ENCODE data around the gene SIGLEC12.

Gene SIGLEC12

DNA sequence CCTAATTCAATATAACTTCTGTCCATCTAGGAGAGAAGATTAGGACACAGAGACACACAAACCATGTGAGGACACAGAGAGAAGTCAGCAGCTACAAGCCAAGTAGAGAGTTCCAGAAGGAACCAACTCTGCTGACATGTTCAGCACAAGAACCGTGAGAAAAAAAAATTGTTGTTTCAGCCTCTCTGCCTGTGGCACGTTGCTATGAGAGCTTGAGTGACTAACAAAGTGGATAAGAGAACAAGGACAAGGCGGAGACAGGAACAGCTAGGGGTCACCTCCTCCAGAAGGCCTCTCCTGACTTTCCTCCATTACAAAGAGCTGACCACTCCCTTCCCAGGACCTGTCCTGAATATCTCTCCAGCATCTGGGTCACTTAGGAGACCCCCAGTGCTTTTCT, 5.6 kb upstream of the SIGLEC12 start:
- H3K79me2 ChIP-seq (ENCODE audit: low read length) = no peaks in the 10 kb centered on the region
- H3K27ac ChIP-seq (ENCODE audit: low read length) = no peak overlapping the region
- no peaks in the 10 kb centered on the region for H3K36me3 ChIP-seq (replicated peaks; ENCODE audit: insufficient read depth, low read length)
- H3K9me2 ChIP-seq (replicated peaks; ENCODE audit: insufficient read depth, low read length) = no peaks in the 10 kb centered on the region
- no peaks in the 10 kb centered on the region for H3F3A ChIP-seq (ENCODE audit: insufficient read depth, low read length)
- H3K9ac ChIP-seq (ENCODE audit: low read length) = no peak overlapping the region
- no peaks in the 10 kb centered on the region for H3K4me1 ChIP-seq (ENCODE audit: low read length)
- no peaks in the 10 kb centered on the region for H3K9me3 ChIP-seq (replicated peaks; ENCODE audit: insufficient read depth, low read length)
- no peaks in the 10 kb centered on the region; the same call in 1 of the 2 replicates for H4K20me1 ChIP-seq (ENCODE audit: insufficient read depth, low read length)
- DNase-seq = no peak
- H3K27me3 ChIP-seq (replicated peaks; ENCODE audit: insufficient read depth, low read length) = no peaks in the 10 kb centered on the region
- TF ChIP-seq EZH2phosphoT487 (IDR thresholded peaks at IDR 0.05; ENCODE audit: low read length) (no peak), CTCF (IDR thresholded peaks at IDR 0.05; ENCODE audit: low read length) (no peak), EZH2 (optimal IDR thresholded peaks at IDR 0.05; ENCODE audit: low read depth, low read length) (no peak)
- no peak overlapping the region for H3K4me2 ChIP-seq (ENCODE audit: low read depth, low read length)
- H3K4me3 ChIP-seq (ENCODE audit: low read length) = no peak overlapping the region
- no peak overlapping the region for H2AFZ ChIP-seq (ENCODE audit: low read length)

GRCh38 chr19:51505904-51506303, 4.3 kb upstream of the SIGLEC12 start:
- TF ChIP-seq CTCF (IDR thresholded peaks at IDR 0.05; ENCODE audit: low read length) (no peak), EZH2 (optimal IDR thresholded peaks at IDR 0.05; ENCODE audit: low read depth, low read length) (no peak), EZH2phosphoT487 (IDR thresholded peaks at IDR 0.05; ENCODE audit: low read length) (no peak)
- no peaks in the 10 kb centered on the region for H3F3A ChIP-seq (ENCODE audit: insufficient read depth, low read length)
- no peaks in the 10 kb centered on the region for H3K4me1 ChIP-seq (ENCODE audit: low read length)
- H2AFZ ChIP-seq (ENCODE audit: low read length) = no peak overlapping the region
- no peaks in the 10 kb centered on the region for H3K9me3 ChIP-seq (replicated peaks; ENCODE audit: insufficient read depth, low read length)
- H3K79me2 ChIP-seq (ENCODE audit: low read length) = no peaks in the 10 kb centered on the region
- no peak for DNase-seq
- no peaks in the 10 kb centered on the region; the same call in 1 of the 2 replicates for H4K20me1 ChIP-seq (ENCODE audit: insufficient read depth, low read length)
- H3K27ac ChIP-seq (ENCODE audit: low read length) = no peak overlapping the region
- no peak overlapping the region for H3K4me2 ChIP-seq (ENCODE audit: low read depth, low read length)
- H3K9ac ChIP-seq (ENCODE audit: low read length) = no peak overlapping the region
- H3K36me3 ChIP-seq (replicated peaks; ENCODE audit: insufficient read depth, low read length) = no peaks in the 10 kb centered on the region
- no peak overlapping the region for H3K4me3 ChIP-seq (ENCODE audit: low read length)
- H3K27me3 ChIP-seq (replicated peaks; ENCODE audit: insufficient read depth, low read length) = no peaks in the 10 kb centered on the region
- no peaks in the 10 kb centered on the region for H3K9me2 ChIP-seq (replicated peaks; ENCODE audit: insufficient read depth, low read length)

GRCh38 chr19:51503896-51504295, 2.3 kb upstream of the SIGLEC12 start:
- no peaks in the 10 kb centered on the region for H3K27me3 ChIP-seq (replicated peaks; ENCODE audit: insufficient read depth, low read length)
- H3K9me3 ChIP-seq (replicated peaks; ENCODE audit: insufficient read depth, low read length) = no peaks in the 10 kb centered on the region
- no peak overlapping the region for H3K4me2 ChIP-seq (ENCODE audit: low read depth, low read length)

More at GRCh38 chr19:51503896-51504295, 2.3 kb upstream of the SIGLEC12 start:
- no peak overlapping the region for H3K4me3 ChIP-seq (ENCODE audit: low read length)
- no peak overlapping the region for H2AFZ ChIP-seq (ENCODE audit: low read length)
- H3F3A ChIP-seq (ENCODE audit: insufficient read depth, low read length) = no peaks in the 10 kb centered on the region
- H3K9me2 ChIP-seq (replicated peaks; ENCODE audit: insufficient read depth, low read length) = no peaks in the 10 kb centered on the region
- no peaks in the 10 kb centered on the region; the same call in 1 of the 2 replicates for H4K20me1 ChIP-seq (ENCODE audit: insufficient read depth, low read length)
- H3K79me2 ChIP-seq (ENCODE audit: low read length) = no peaks in the 10 kb centered on the region
- H3K9ac ChIP-seq (ENCODE audit: low read length) = no peak overlapping the region
- H3K27ac ChIP-seq (ENCODE audit: low read length) = no peak overlapping the region
- no peak for DNase-seq
- no peaks in the 10 kb centered on the region for H3K36me3 ChIP-seq (replicated peaks; ENCODE audit: insufficient read depth, low read length)
- no peaks in the 10 kb centered on the region for H3K4me1 ChIP-seq (ENCODE audit: low read length)
- TF ChIP-seq EZH2 (optimal IDR thresholded peaks at IDR 0.05; ENCODE audit: low read depth, low read length) = no peak
- TF ChIP-seq CTCF (IDR thresholded peaks at IDR 0.05; ENCODE audit: low read length) = no peak

All from MM.1S (cell line).